ENCODE measurements around the gene CYLD. TPM values are rescaled to one million over a fixed set of nuclear protein-coding genes. Genes with fewer than 3 reads are reported as not detected.

The CYLD gene
- total and polyA plus RNA-seq, 10 of the 15 experiments (the other 5 are each of a cell fraction or from before 2014, with no cell fraction given), result 19.2 to 106 (median 46.1) TPM

DNA sequence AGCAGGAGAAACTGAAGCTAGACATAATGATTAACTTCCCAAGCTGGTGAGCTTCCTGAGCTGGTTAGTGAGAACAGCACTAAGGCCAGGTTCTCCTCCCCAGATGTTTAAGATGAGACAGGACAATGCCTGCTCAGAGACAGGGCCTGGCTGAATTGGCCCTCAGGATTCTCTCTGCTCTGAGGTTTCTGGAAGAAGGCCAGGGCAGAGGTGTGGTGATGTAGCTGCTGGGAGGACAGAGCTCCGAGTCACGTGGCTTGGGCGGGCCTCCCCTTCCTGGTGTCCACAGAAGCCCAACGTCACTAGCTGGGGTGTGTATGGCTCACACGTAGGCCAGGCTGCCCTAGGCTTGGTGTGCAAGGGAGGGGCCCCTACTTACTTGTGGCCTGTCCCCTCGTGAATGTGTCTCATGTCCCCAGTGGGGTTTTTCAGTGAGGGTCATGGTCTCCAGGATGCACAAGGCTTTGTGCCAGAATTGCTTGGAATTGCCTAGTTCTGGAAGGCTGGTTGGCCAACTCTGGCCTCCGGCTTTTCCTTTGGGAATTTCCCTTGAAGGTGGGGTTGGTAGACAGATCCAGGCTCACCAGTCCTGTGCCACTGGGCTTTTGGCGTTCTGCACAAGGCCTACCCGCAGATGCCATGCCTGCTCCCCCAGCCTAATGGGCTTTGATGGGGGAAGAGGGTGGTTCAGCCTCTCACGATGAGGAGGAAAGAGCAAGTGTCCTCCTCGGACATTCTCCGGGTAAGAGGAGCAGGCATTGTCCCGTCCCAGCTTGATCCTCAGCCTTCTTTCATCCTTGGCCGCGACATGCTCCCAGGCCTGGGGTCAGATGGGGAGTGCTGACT lies 45.1 kb upstream of the CYLD start (continued):
- TF ChIP-seq, protein P1, sequence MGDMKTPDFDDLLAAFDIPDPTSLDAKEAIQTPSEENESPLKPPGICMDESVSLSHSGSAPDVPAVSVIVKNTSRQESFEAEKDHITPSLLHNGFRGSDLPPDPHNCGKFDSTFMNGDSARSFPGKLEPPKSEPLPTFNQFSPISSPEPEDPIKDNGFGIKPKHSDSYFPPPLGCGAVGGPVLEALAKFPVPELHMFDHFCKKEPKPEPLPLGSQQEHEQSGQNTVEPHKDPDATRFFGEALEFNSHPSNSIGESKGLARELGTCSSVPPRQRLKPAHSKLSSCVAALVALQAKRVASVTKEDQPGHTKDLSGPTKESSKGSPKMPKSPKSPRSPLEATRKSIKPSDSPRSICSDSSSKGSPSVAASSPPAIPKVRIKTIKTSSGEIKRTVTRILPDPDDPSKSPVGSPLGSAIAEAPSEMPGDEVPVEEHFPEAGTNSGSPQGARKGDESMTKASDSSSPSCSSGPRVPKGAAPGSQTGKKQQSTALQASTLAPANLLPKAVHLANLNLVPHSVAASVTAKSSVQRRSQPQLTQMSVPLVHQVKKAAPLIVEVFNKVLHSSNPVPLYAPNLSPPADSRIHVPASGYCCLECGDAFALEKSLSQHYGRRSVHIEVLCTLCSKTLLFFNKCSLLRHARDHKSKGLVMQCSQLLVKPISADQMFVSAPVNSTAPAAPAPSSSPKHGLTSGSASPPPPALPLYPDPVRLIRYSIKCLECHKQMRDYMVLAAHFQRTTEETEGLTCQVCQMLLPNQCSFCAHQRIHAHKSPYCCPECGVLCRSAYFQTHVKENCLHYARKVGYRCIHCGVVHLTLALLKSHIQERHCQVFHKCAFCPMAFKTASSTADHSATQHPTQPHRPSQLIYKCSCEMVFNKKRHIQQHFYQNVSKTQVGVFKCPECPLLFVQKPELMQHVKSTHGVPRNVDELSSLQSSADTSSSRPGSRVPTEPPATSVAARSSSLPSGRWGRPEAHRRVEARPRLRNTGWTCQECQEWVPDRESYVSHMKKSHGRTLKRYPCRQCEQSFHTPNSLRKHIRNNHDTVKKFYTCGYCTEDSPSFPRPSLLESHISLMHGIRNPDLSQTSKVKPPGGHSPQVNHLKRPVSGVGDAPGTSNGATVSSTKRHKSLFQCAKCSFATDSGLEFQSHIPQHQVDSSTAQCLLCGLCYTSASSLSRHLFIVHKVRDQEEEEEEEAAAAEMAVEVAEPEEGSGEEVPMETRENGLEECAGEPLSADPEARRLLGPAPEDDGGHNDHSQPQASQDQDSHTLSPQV (IDR thresholded peaks at IDR 0.05), result 0 out of 2 replicates have a peak, but pooled peaks have one; percentile 5
- TF ChIP-seq POU2F2 (IDR thresholded peaks at IDR 0.05; ENCODE audit: borderline replicate concordance, low read depth, low read length) (no peak), CHD1 (IDR thresholded peaks at IDR 0.05; ENCODE audit: low read depth, low read length) (no peak), EGR1 (IDR thresholded peaks at IDR 0.05; ENCODE audit: borderline replicate concordance in 1 of 2, low read depth in 2 of 2, low read length in 2 of 2) (0 out of 3 replicates have a peak, but pooled peaks of 1 of the 2 experiments have one; percentile 5), ZNF274 (IDR thresholded peaks at IDR 0.05; ENCODE audit: insufficient read depth, insufficient read length) (no peak), TARDBP (IDR thresholded peaks at IDR 0.05; ENCODE audit: borderline replicate concordance) (no peak), SRF (IDR thresholded peaks at IDR 0.05; ENCODE audit: low read depth in 2 of 2, low read length in 2 of 2) (no peak), CREM (IDR thresholded peaks at IDR 0.05; ENCODE audit: low read depth) (peak; percentile 73), KLF5 (IDR thresholded peaks at IDR 0.05; ENCODE audit: partially characterized antibody) (no peak), SREBF2 (IDR thresholded peaks at IDR 0.05; ENCODE audit: low read length) (no peak), FOXK2 (IDR thresholded peaks at IDR 0.05) (no peak), CEBPB (IDR thresholded peaks at IDR 0.05; ENCODE audit: borderline replicate concordance in 1 of 2, low read depth in 2 of 2, low read length in 2 of 2) (no peak)
- TF ChIP-seq, protein P2, sequence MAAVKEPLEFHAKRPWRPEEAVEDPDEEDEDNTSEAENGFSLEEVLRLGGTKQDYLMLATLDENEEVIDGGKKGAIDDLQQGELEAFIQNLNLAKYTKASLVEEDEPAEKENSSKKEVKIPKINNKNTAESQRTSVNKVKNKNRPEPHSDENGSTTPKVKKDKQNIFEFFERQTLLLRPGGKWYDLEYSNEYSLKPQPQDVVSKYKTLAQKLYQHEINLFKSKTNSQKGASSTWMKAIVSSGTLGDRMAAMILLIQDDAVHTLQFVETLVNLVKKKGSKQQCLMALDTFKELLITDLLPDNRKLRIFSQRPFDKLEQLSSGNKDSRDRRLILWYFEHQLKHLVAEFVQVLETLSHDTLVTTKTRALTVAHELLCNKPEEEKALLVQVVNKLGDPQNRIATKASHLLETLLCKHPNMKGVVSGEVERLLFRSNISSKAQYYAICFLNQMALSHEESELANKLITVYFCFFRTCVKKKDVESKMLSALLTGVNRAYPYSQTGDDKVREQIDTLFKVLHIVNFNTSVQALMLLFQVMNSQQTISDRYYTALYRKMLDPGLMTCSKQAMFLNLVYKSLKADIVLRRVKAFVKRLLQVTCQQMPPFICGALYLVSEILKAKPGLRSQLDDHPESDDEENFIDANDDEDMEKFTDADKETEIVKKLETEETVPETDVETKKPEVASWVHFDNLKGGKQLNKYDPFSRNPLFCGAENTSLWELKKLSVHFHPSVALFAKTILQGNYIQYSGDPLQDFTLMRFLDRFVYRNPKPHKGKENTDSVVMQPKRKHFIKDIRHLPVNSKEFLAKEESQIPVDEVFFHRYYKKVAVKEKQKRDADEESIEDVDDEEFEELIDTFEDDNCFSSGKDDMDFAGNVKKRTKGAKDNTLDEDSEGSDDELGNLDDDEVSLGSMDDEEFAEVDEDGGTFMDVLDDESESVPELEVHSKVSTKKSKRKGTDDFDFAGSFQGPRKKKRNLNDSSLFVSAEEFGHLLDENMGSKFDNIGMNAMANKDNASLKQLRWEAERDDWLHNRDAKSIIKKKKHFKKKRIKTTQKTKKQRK (IDR thresholded peaks at IDR 0.05; ENCODE audit: low read depth, low read length), result no peak
- TF ChIP-seq, protein P3, sequence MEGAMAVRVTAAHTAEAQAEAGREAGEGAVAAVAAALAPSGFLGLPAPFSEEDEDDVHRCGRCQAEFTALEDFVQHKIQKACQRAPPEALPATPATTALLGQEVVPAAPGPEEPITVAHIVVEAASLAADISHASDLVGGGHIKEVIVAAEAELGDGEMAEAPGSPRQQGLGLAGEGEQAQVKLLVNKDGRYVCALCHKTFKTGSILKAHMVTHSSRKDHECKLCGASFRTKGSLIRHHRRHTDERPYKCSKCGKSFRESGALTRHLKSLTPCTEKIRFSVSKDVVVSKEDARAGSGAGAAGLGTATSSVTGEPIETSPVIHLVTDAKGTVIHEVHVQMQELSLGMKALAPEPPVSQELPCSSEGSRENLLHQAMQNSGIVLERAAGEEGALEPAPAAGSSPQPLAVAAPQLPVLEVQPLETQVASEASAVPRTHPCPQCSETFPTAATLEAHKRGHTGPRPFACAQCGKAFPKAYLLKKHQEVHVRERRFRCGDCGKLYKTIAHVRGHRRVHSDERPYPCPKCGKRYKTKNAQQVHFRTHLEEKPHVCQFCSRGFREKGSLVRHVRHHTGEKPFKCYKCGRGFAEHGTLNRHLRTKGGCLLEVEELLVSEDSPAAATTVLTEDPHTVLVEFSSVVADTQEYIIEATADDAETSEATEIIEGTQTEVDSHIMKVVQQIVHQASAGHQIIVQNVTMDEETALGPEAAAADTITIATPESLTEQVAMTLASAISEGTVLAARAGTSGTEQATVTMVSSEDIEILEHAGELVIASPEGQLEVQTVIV (IDR thresholded peaks at IDR 0.05; ENCODE audit: borderline replicate concordance, partially characterized antibody), result peak; percentile 19
- TF ChIP-seq, protein P4, sequence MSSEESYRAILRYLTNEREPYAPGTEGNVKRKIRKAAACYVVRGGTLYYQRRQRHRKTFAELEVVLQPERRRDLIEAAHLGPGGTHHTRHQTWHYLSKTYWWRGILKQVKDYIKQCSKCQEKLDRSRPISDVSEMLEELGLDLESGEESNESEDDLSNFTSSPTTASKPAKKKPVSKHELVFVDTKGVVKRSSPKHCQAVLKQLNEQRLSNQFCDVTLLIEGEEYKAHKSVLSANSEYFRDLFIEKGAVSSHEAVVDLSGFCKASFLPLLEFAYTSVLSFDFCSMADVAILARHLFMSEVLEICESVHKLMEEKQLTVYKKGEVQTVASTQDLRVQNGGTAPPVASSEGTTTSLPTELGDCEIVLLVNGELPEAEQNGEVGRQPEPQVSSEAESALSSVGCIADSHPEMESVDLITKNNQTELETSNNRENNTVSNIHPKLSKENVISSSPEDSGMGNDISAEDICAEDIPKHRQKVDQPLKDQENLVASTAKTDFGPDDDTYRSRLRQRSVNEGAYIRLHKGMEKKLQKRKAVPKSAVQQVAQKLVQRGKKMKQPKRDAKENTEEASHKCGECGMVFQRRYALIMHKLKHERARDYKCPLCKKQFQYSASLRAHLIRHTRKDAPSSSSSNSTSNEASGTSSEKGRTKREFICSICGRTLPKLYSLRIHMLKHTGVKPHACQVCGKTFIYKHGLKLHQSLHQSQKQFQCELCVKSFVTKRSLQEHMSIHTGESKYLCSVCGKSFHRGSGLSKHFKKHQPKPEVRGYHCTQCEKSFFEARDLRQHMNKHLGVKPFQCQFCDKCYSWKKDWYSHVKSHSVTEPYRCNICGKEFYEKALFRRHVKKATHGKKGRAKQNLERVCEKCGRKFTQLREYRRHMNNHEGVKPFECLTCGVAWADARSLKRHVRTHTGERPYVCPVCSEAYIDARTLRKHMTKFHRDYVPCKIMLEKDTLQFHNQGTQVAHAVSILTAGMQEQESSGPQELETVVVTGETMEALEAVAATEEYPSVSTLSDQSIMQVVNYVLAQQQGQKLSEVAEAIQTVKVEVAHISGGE (CRISPR knock-in tag; IDR thresholded peaks at IDR 0.05), result no peak
